H1 (cell line): ENCODE measurements around the gene LYSMD3. TPM values are rescaled to one million over a fixed set of nuclear protein-coding genes. Genes with fewer than 3 reads are reported as not detected.
A peak's percentile ranks its signal among the peaks of the same experiment; 100 is the strongest.

Experiments used
- CTCF ChIA-PET: fragments of 300-600 bp; sonication (Branson Sonifier 250); formaldehyde crosslinking; loops from one replicate; lab custom pipeline; 2021; ENCODE audit not compliant: partially characterized antibody; lab: Charles Lee
- POLR2A ChIA-PET: fragments of 300-600 bp; sonication (Branson Sonifier 250); formaldehyde crosslinking; loops from one replicate; lab custom pipeline; 2021; ENCODE audit warnings: inconsistent platforms; ENCODE audit not compliant: partially characterized antibody; lab: Charles Lee
- DNase-seq, 2 experiments: peaks; one replicate each; pipeline versions ENCODE4 v3.0.0 to v3.0.0-alpha.2; 2010 to 2022; ENCODE audit warnings: low spot score in 2 of 2, low read depth in 1 of 2, mixed read lengths in 1 of 2
- FAIRE-seq: peaks from 2 replicates; lab custom pipeline; 2011; peaks lifted over from hg19 to GRCh38; lab: Jason Lieb, UNC
- H2AFZ ChIP-seq: 2 replicates; pipeline ENCODE4 v1.8.1; 2012; ENCODE audit warnings: low read length, inconsistent platforms
- H2AK5ac ChIP-seq: 2 replicates; pipeline ENCODE4 v1.6.1; 2013; ENCODE audit warnings: low read depth, low read length
- H2BK120ac ChIP-seq: replicated peaks from 2 replicates; pipeline ENCODE3; 2013; ENCODE audit warnings: low read depth, low read length, inconsistent platforms
- H2BK12ac ChIP-seq: 2 replicates; pipeline ENCODE4 v1.6.1; 2013; ENCODE audit warnings: low read depth, low read length
- H2BK15ac ChIP-seq: 2 replicates; pipeline ENCODE4 v1.6.1; 2013; ENCODE audit warnings: low read length
- H2BK20ac ChIP-seq: 2 replicates; pipeline ENCODE4 v1.6.1; 2013; ENCODE audit warnings: low read length
- H2BK5ac ChIP-seq: 2 replicates; pipeline ENCODE4 v1.6.1; 2013; ENCODE audit warnings: low read depth, low read length
- H3K14ac ChIP-seq: 2 replicates; pipeline ENCODE4 v1.6.1; 2013; ENCODE audit warnings: inconsistent platforms; ENCODE audit not compliant: insufficient read length
- H3K18ac ChIP-seq: 2 replicates; pipeline ENCODE4 v1.6.1; 2013; ENCODE audit warnings: low read length; ENCODE audit errors: extremely low read depth
- H3K23ac ChIP-seq: 2 replicates; pipeline ENCODE4 v1.6.1; 2013; ENCODE audit warnings: inconsistent platforms; ENCODE audit not compliant: insufficient read length
- H3K23me2 ChIP-seq: 2 replicates; pipeline ENCODE4 v1.6.1; 2013; ENCODE audit warnings: low read depth, low read length
- H3K27ac ChIP-seq: 2 replicates; pipeline ENCODE4 v1.6.1; 2011; ENCODE audit warnings: low read depth, low read length, inconsistent platforms
- H3K27me3 ChIP-seq, 4 experiments: replicated peaks in 1 of 4; 1 replicate in 1 of 4; 2 replicates in 3 of 4; pipeline versions ENCODE4 v1.6.1 to v1.8.1; 2011 to 2013; ENCODE audit warnings: low read length in 3 of 4, mild to moderate bottlenecking in 3 of 4, inconsistent platforms in 2 of 4, mixed read lengths in 2 of 4, moderate library complexity in 1 of 4; ENCODE audit not compliant: control insufficient read depth in 3 of 4, insufficient read depth in 3 of 4; ENCODE audit errors: extremely low read depth in 1 of 4
- H3K36me3 ChIP-seq, 4 experiments: 2 replicates each; pipeline versions ENCODE4 v1.6.1 to v1.8.1; 2011 to 2013; ENCODE audit warnings: mild to moderate bottlenecking in 4 of 4, low read length in 3 of 4, moderate library complexity in 2 of 4, control low read depth in 1 of 4, inconsistent platforms in 1 of 4; ENCODE audit not compliant: insufficient read depth in 4 of 4, control insufficient read depth in 2 of 4
- H3K4ac ChIP-seq: replicated peaks from 2 replicates; pipeline ENCODE3; 2013; ENCODE audit warnings: low read length, low read depth, mixed read lengths, inconsistent platforms; ENCODE audit not compliant: insufficient read length
- H3K4me1 ChIP-seq, 4 experiments: replicated peaks in 1 of 4; 1 replicate in 1 of 4; 2 replicates in 3 of 4; pipeline versions ENCODE4 v1.6.1 to v1.8.1; 2011 to 2013; ENCODE audit warnings: low read length in 3 of 4, inconsistent platforms in 2 of 4, mixed read lengths in 1 of 4; ENCODE audit not compliant: insufficient read depth in 4 of 4, control insufficient read depth in 3 of 4
- H3K4me2 ChIP-seq, 2 experiments: 2 replicates each; pipeline versions ENCODE4 v1.6.1 to v1.8.1; 2011 to 2013; ENCODE audit warnings: low read depth in 2 of 2, low read length in 2 of 2, control low read depth in 1 of 2, inconsistent platforms in 1 of 2, mild to moderate bottlenecking in 1 of 2; ENCODE audit not compliant: insufficient read depth in 1 of 2
- H3K4me3 ChIP-seq, 4 experiments: fragments of 200-600, 300-600 bp in 1 of 4; sonication (generic), shearing (Covaris generic), sonication (Bioruptor Twin) in 1 of 4; 2 replicates each; pipeline versions ENCODE4 v1.5.1 to v1.8.1; 2011 to 2016; ENCODE audit warnings: low read length in 4 of 4, low read depth in 3 of 4, control low read depth in 2 of 4, inconsistent platforms in 2 of 4, mild to moderate bottlenecking in 2 of 4, mixed read lengths in 1 of 4, moderate library complexity in 1 of 4; ENCODE audit not compliant: insufficient read depth in 2 of 4; ENCODE audit errors: extremely low read depth in 1 of 4
- H3K56ac ChIP-seq: replicated peaks from 2 replicates; pipeline ENCODE3; 2013; ENCODE audit warnings: low read depth, mild to moderate bottlenecking, mixed read lengths, low read length, inconsistent platforms; ENCODE audit not compliant: insufficient read length
- H3K79me1 ChIP-seq: 2 replicates; pipeline ENCODE4 v1.6.1; 2013; ENCODE audit warnings: low read depth, low read length, control low read depth
- H3K79me2 ChIP-seq, 2 experiments: 2 replicates each; pipeline versions ENCODE4 v1.6.1 to v1.8.1; 2012 to 2013; ENCODE audit warnings: low read length in 2 of 2, mild to moderate bottlenecking in 2 of 2, inconsistent platforms in 1 of 2; ENCODE audit not compliant: insufficient read depth in 2 of 2, control insufficient read depth in 1 of 2
- H3K9ac ChIP-seq, 4 experiments: replicated peaks in 1 of 4; 1 replicate in 1 of 4; 2 replicates in 3 of 4; pipeline versions ENCODE4 v1.6.1 to v1.8.1; 2011 to 2013; ENCODE audit warnings: low read depth in 3 of 4, low read length in 3 of 4, control low read depth in 2 of 4, mild to moderate bottlenecking in 2 of 4, moderate library complexity in 2 of 4, inconsistent platforms in 1 of 4; ENCODE audit errors: extremely low read depth in 1 of 4
- H3K9me3 ChIP-seq, 2 experiments: 2 replicates each; pipeline versions ENCODE4 v1.6.1 to v1.8.1; 2012 to 2013; ENCODE audit warnings: mild to moderate bottlenecking in 2 of 2, moderate library complexity in 2 of 2, control low read depth in 1 of 2, inconsistent platforms in 1 of 2, low read depth in 1 of 2, low read length in 1 of 2, mixed read lengths in 1 of 2; ENCODE audit not compliant: insufficient read depth in 2 of 2
- H4K20me1 ChIP-seq, 2 experiments: replicated peaks in 1 of 2; 2 replicates each; pipeline versions ENCODE3 to v1.8.1; 2011 to 2013; ENCODE audit warnings: inconsistent platforms in 2 of 2, low read length in 2 of 2, mild to moderate bottlenecking in 1 of 2; ENCODE audit not compliant: insufficient read depth in 2 of 2, control insufficient read depth in 1 of 2
- H4K5ac ChIP-seq: 2 replicates; pipeline ENCODE4 v1.6.1; 2013; ENCODE audit warnings: low read length, low read depth, mixed read lengths, inconsistent platforms; ENCODE audit not compliant: insufficient read length
- H4K8ac ChIP-seq: 2 replicates; pipeline ENCODE4 v1.8.0; 2013; ENCODE audit warnings: mild to moderate bottlenecking, moderate library complexity, low read length, inconsistent platforms; ENCODE audit not compliant: insufficient read depth; ENCODE audit errors: extremely low read depth
- H4K91ac ChIP-seq: replicated peaks from 2 replicates; pipeline ENCODE3; 2013; ENCODE audit warnings: low read length, mixed read lengths, inconsistent platforms; ENCODE audit not compliant: insufficient read length
- ASH2L ChIP-seq: fragments of 200-600, 300-600 bp; sonication (generic); IDR thresholded peaks from one replicate; pipeline ENCODE4 v1.7.1; 2017; ENCODE audit warnings: low read length
- BCL11A ChIP-seq, 2 experiments: IDR thresholded peaks; one replicate each; pipeline ENCODE4 v1.6.1; 2011; ENCODE audit warnings: low read depth in 2 of 2, low read length in 2 of 2, mild to moderate bottlenecking in 2 of 2
- RNF2 ChIP-seq: fragments of 200-900, 300-1000 bp; sonication (generic); IDR thresholded peaks from 2 replicates; pipeline ENCODE4 v1.7.1; 2016; ENCODE audit warnings: borderline replicate concordance, low read depth, mild to moderate bottlenecking, antibody characterized with exemption, low read length; ENCODE audit not compliant: poor library complexity, severe bottlenecking; ENCODE audit errors: missing control alignments
- RXRA ChIP-seq: IDR thresholded peaks from 2 replicates; pipeline ENCODE4 v1.6.1; 2011; ENCODE audit warnings: low read depth, mild to moderate bottlenecking, low read length, moderate library complexity; ENCODE audit not compliant: insufficient read depth
- SP4 ChIP-seq: IDR thresholded peaks from 2 replicates; pipeline ENCODE4 v1.6.1; 2012; ENCODE audit warnings: low read length, inconsistent platforms
- WGBS, 2 experiments: shearing (Covaris generic) in 1 of 2; methylation state at CpG; one replicate each; pipeline versions ENCODE4 v1.1.6 to v1.1.7; 2013 to 2015; ENCODE audit warnings: low lambda C conversion rate in 2 of 2, mixed read lengths in 2 of 2, inconsistent platforms in 1 of 2, low coverage in 1 of 2, missing lambda C conversion rate in 1 of 2; ENCODE audit not compliant: insufficient replicate concordance in 2 of 2, insufficient coverage in 1 of 2, insufficient read length in 1 of 2; ENCODE audit errors: extremely low coverage in 1 of 2, missing lambda C conversion rate in 1 of 2; 5-methylcytosine and 5-hydroxymethylcytosine counted together
- polyA plus RNA-seq, 7 experiments: library from polyadenylated mRNA; depleted of rRNA in 3 of 7; stranded (reverse) in 5 of 7; unstranded in 2 of 7; fragments of >200 nt in 5 of 7; fragments of 200-250 nt in 2 of 7; gene quantifications; 1 replicate in 5 of 7; 2 replicates in 1 of 7; 4 replicates in 1 of 7; pipeline versions ENCODE4 v1.2.1 to v1.2.3, GENCODE V29; 2011 to 2013; ENCODE audit warnings: missing spikeins in 2 of 7, mixed read lengths in 2 of 7
- total RNA-seq: library from RNA; stranded (reverse); fragmentation: NEBNext Ultra II Directional; extraction: Animal tissue kit (Norgen Biotek cat#: 25700); gene quantifications from 2 replicates; pipeline ENCODE4 v1.2.1, GENCODE V29; 2021

The LYSMD3 gene
- total and polyA plus RNA-seq, 2 of the 8 experiments (the other 6 are each of a cell fraction or from before 2014, with no cell fraction given) = 3.7 to 14.9 TPM

GRCh38 chr5:90560771-90561170 is 31.4 kb upstream of the LYSMD3 start:
- DNase-seq = no peak
- H3K56ac ChIP-seq = no peak overlapping the region
- no peak overlapping the region for H2BK5ac ChIP-seq
- no peak overlapping the region for H3K18ac ChIP-seq
- no peak overlapping the region for H2BK15ac ChIP-seq
- H2AFZ ChIP-seq = no peak overlapping the region
- H3K23ac ChIP-seq = no peak overlapping the region
- H4K5ac ChIP-seq = no peak overlapping the region
- POLR2A ChIA-PET = no interaction called here
- H3K4me3 ChIP-seq = peak overlapping the region in 3 of 4 experiments; percentile 2 to 96 (median 10); a peak in 3 of 8 replicates
- H3K23me2 ChIP-seq = peaks cover 5% of the 10 kb centered on the region; the same call in 1 of the 2 replicates
- no peak for TF ChIP-seq RNF2
- no peak for TF ChIP-seq ASH2L
- TF ChIP-seq RXRA = no peak
- no peak for TF ChIP-seq SP4
- no peak for TF ChIP-seq BCL11A (IDR thresholded peaks at IDR 0.05; ENCODE audit: low read depth in 2 of 2, low read length in 2 of 2)
- H3K14ac ChIP-seq = no peak overlapping the region
- peaks cover 0 to 65% of the 10 kb centered on the region in 2 experiments; a peak in 3 of 4 replicates for H3K79me2 ChIP-seq
- no peak overlapping the region for H4K8ac ChIP-seq
- H3K27me3 ChIP-seq = no peaks in the 10 kb centered on the region
- CTCF ChIA-PET = interaction anchor here (1.1 kb wide), 1 partner anchor 45 kb away, joined by 5 read pairs; no protein-coding TSS in a partner anchor
- no peak overlapping the region for H3K27ac ChIP-seq
- no peak overlapping the region for H2BK12ac ChIP-seq
- peaks cover 3 to 26% (median 17%) of the 10 kb centered on the region in 4 experiments; a peak in 6 of 7 replicates for H3K4me1 ChIP-seq
- FAIRE-seq = no peak
- H3K79me1 ChIP-seq = no peaks in the 10 kb centered on the region
- no peaks in the 10 kb centered on the region for H3K9me3 ChIP-seq
- no peak overlapping the region for H4K91ac ChIP-seq
- H4K20me1 ChIP-seq = peaks cover 0 to 2% of the 10 kb centered on the region in 2 experiments
- 60% methylated on average over 2 of the region's 2 CpGs; no CpG with 5 or more reads in 1 of the 2 experiments for WGBS, 2 experiments
- no peak overlapping the region for H2AK5ac ChIP-seq
- H3K9ac ChIP-seq = no peak overlapping the region
- peak overlapping the region; percentile 62 to 98; a peak in 3 of 4 replicates for H3K4me2 ChIP-seq
- H3K4ac ChIP-seq = no peak overlapping the region
- no peak overlapping the region for H2BK20ac ChIP-seq
- H3K36me3 ChIP-seq = no peaks in the 10 kb centered on the region
- H2BK120ac ChIP-seq = no peak overlapping the region
